ENCODE data around the gene MROH2A. TPM values are rescaled to one million over a fixed set of nuclear protein-coding genes. Genes with fewer than 3 reads are reported as not detected.

The MROH2A gene
- total and polyA plus RNA-seq, 11 donors, result 0.75 TPM; not detected in 10

DNA sequence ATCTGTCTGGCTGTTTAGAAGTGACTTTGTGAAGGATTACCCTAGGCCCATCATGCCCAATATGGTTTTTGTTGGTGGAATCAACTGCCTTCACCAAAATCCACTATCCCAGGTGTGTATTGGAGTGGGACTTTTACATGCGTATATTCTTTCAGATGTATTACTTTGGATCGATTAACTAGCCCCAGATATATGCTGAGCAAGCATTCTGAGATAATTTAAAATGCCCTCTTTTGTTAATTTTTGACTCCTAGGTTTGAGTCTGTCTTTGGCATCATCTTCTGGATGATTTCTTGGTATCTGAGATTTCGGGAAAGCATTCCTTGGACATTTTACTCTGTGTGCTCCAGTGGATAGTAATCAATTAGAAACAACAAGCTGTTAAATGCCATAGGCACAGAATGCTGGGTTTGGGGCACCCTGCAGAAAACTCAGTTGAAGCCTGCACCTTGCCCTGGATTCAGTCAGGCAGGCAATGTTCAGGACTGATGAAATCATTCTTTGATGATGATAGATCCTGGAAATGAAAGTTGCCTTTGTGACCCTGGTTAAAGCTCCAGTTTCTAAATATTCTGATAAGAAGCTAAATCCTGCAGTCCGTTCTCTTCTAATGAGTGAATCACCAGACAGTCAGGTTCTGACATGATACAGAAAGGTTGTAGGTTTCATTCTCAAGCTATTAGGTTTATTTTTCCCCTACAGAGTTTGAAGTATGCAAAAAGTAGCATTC lies 16.9 kb upstream of the MROH2A start:
- TF ChIP-seq, protein P1, sequence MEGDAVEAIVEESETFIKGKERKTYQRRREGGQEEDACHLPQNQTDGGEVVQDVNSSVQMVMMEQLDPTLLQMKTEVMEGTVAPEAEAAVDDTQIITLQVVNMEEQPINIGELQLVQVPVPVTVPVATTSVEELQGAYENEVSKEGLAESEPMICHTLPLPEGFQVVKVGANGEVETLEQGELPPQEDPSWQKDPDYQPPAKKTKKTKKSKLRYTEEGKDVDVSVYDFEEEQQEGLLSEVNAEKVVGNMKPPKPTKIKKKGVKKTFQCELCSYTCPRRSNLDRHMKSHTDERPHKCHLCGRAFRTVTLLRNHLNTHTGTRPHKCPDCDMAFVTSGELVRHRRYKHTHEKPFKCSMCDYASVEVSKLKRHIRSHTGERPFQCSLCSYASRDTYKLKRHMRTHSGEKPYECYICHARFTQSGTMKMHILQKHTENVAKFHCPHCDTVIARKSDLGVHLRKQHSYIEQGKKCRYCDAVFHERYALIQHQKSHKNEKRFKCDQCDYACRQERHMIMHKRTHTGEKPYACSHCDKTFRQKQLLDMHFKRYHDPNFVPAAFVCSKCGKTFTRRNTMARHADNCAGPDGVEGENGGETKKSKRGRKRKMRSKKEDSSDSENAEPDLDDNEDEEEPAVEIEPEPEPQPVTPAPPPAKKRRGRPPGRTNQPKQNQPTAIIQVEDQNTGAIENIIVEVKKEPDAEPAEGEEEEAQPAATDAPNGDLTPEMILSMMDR (IDR thresholded peaks at IDR 0.05), result no peak
- no peak for TF ChIP-seq POLR2A (IDR thresholded peaks at IDR 0.05)
- Histone ChIP-seq H3K4me3 (no peak overlapping the region), H3K36me3 (no peaks in the 10 kb centered on the region), H3K4me1 (no peaks in the 10 kb centered on the region), H3K9me3 (no peaks in the 10 kb centered on the region), H3K27ac (no peak overlapping the region), H3K27me3 (peaks cover 0 to 18% (median 0%) of the 10 kb centered on the region in 9 donors)
- no peak for DNase-seq
- no peak for ATAC-seq
- intact Hi-C loops (cut with DNase I), result no loop called here
- WGBS, 4 donors, result 68 to 77% (median 73%) methylated on average over 4 of the region's 4 CpGs

DNA sequence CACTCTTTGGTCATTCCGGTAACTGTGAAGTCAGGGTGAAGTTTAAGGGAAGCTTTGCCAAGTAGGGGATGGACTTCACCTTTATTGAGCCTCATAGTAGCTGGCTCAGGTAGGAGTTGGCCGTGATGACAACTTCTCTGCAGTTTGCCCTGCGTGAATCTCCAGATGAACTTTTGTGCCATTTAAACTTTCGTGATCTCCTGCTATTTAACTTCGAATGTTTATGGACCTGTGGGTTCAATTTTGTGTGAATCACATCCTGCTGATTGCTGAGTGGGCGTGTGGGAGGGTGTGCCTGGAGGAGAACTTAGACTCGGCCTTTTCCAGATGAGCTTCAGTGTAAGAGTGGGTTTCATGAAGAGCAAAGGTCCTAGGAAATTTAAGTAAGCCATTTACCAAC lies 13.9 kb upstream of the MROH2A start:
- ATAC-seq (no peak), DNase-seq (no peak)
- WGBS, 4 donors, result 66 to 74% (median 69%) methylated on average over 7 of the region's 7 CpGs
- intact Hi-C loops (cut with DNase I), result no loop called here
- Histone ChIP-seq H3K27ac (no peak overlapping the region), H3K36me3 (no peaks in the 10 kb centered on the region), H3K27me3 (peaks cover 0 to 21% (median 0%) of the 10 kb centered on the region in 9 donors), H3K4me3 (no peak overlapping the region), H3K4me1 (no peaks in the 10 kb centered on the region), H3K9me3 (no peaks in the 10 kb centered on the region)
- TF ChIP-seq, protein P1 (IDR thresholded peaks at IDR 0.05), result no peak
- no peak for TF ChIP-seq POLR2A (IDR thresholded peaks at IDR 0.05)

- H3K27ac ChIP-seq, result no peak overlapping the region
- H3K36me3 ChIP-seq, result no peaks in the 10 kb centered on the region
- no peak for TF ChIP-seq POLR2A (IDR thresholded peaks at IDR 0.05)
- TF ChIP-seq, protein P1 (IDR thresholded peaks at IDR 0.05), result no peak
- DNase-seq (no peak), ATAC-seq (no peak)
- intact Hi-C loops (cut with DNase I), result no loop called here
- H3K4me1 ChIP-seq, result no peaks in the 10 kb centered on the region
- peaks cover 0 to 21% (median 0%) of the 10 kb centered on the region in 9 donors for H3K27me3 ChIP-seq
- no peak overlapping the region for H3K4me3 ChIP-seq
- 30 to 61% (median 49%) methylated on average over 3 of the region's 3 CpGs for WGBS, 4 donors
- H3K9me3 ChIP-seq, result no peaks in the 10 kb centered on the region
Observed at GRCh38 chr2:233764761-233765160, 13.4 kb upstream of the MROH2A start.

GRCh38 chr2:233766416-233766815 lies 11.7 kb upstream of the MROH2A start:
- H3K27me3 ChIP-seq, result peaks cover 0 to 21% (median 0%) of the 10 kb centered on the region in 9 donors
- 69 to 77% (median 72%) methylated on average over 4 of the region's 4 CpGs for WGBS, 4 donors
- intact Hi-C loops (cut with DNase I), result no loop called here

More at GRCh38 chr2:233766416-233766815, 11.7 kb upstream of the MROH2A start:
- TF ChIP-seq, protein P1 (IDR thresholded peaks at IDR 0.05), result no peak
- TF ChIP-seq POLR2A (IDR thresholded peaks at IDR 0.05), result no peak
- Histone ChIP-seq H3K4me1 (no peaks in the 10 kb centered on the region), H3K9me3 (no peaks in the 10 kb centered on the region), H3K4me3 (no peak overlapping the region), H3K36me3 (no peaks in the 10 kb centered on the region), H3K27ac (no peak overlapping the region)
- DNase-seq, result no peak
- ATAC-seq, result no peak

All from heart left ventricle (tissue), 16 donors.